NB4 (cell line): ENCODE data around the gene UBA7.

Experiments used
- DNase-seq: peaks from one replicate; pipeline ENCODE4 v3.0.0; 2010; ENCODE audit warnings: low read depth
- H3K4me3 ChIP-seq: one replicate; pipeline ENCODE4 v1.5.1; 2011; ENCODE audit warnings: mild to moderate bottlenecking, low read depth, low read length, moderate library complexity
- MYC ChIP-seq: IDR thresholded peaks from 2 replicates; pipeline ENCODE4 v1.6.1; 2011; ENCODE audit warnings: low read depth, low read length
- POLR2A ChIP-seq: IDR thresholded peaks from 2 replicates; pipeline ENCODE4 v1.6.1; 2011; ENCODE audit warnings: mild to moderate bottlenecking; ENCODE audit not compliant: insufficient read length; ENCODE audit errors: extremely low read depth
- TF ChIP-seq, protein P1 (sequence below): IDR thresholded peaks from 2 replicates; pipeline ENCODE4 v1.6.1; 2011; ENCODE audit warnings: low read depth, low read length
- TF ChIP-seq, protein P2 (sequence below): IDR thresholded peaks from one replicate; pipeline ENCODE4 v1.5.1; 2012; ENCODE audit warnings: low read depth, low read length

UBA7 gene

GRCh38 chr3:49794431-49794830, 19.3 kb downstream of the UBA7 start:
- TF ChIP-seq POLR2A: no peak
- TF ChIP-seq, protein P1, sequence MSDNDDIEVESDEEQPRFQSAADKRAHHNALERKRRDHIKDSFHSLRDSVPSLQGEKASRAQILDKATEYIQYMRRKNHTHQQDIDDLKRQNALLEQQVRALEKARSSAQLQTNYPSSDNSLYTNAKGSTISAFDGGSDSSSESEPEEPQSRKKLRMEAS: no peak
- TF ChIP-seq MYC: no peak
- TF ChIP-seq, protein P2, sequence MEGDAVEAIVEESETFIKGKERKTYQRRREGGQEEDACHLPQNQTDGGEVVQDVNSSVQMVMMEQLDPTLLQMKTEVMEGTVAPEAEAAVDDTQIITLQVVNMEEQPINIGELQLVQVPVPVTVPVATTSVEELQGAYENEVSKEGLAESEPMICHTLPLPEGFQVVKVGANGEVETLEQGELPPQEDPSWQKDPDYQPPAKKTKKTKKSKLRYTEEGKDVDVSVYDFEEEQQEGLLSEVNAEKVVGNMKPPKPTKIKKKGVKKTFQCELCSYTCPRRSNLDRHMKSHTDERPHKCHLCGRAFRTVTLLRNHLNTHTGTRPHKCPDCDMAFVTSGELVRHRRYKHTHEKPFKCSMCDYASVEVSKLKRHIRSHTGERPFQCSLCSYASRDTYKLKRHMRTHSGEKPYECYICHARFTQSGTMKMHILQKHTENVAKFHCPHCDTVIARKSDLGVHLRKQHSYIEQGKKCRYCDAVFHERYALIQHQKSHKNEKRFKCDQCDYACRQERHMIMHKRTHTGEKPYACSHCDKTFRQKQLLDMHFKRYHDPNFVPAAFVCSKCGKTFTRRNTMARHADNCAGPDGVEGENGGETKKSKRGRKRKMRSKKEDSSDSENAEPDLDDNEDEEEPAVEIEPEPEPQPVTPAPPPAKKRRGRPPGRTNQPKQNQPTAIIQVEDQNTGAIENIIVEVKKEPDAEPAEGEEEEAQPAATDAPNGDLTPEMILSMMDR: no peak
- DNase-seq: no peak

DNA sequence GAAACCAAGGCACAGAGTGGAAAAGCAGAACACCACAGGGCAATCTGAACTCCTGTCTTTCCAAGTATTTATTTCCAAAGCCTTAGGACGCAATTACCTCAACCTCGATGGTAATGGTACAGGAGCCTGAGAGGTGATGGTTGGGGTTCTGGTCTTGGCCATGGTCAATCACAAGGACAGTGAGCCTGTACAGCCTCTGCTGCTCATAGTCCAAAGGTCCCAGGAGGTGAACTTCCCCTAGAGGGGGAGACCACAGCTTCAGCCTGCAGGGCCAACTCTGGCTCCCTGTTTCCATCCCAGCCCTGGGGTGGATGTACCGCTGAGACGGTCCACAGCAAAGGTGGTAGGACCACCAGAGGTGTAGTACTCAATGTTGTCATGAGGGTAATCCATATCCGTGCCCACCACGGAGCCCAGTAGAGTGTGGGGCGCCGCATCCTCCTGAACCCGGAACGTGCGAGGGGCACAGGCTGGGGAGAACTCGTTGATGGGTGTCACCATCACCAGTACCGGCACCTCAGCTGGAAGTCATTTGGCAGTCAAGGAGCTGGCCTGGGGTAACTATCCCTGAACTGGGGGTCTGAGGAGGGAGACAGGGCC, 20.2 kb downstream of the UBA7 start:
- no peak overlapping the region for H3K4me3 ChIP-seq
- TF ChIP-seq POLR2A (no peak), MYC (no peak)
- TF ChIP-seq, protein P2: no peak
- TF ChIP-seq, protein P1: no peak
- DNase-seq: no peak

More at GRCh38 chr3:49794431-49794830, 19.3 kb downstream of the UBA7 start:
- H3K4me3 ChIP-seq: no peak overlapping the region

- no peak overlapping the region for H3K4me3 ChIP-seq
- TF ChIP-seq, protein P2: no peak
- TF ChIP-seq, protein P1: no peak
- TF ChIP-seq POLR2A (no peak), MYC (no peak)
- no peak for DNase-seq
Observed at GRCh38 chr3:49792371-49793150, 21.2 kb downstream of the UBA7 start.

- TF ChIP-seq, protein P1: no peak
- TF ChIP-seq, protein P2: no peak
- TF ChIP-seq MYC: no peak
- no peak for TF ChIP-seq POLR2A
- no peak for DNase-seq
- no peak overlapping the region for H3K4me3 ChIP-seq
Observed at GRCh38 chr3:49791571-49791970, 22.2 kb downstream of the UBA7 start.

GRCh38 chr3:49790626-49791411, 22.9 kb downstream of the UBA7 start:
- no peak overlapping the region for H3K4me3 ChIP-seq
- TF ChIP-seq POLR2A (no peak), MYC (no peak)
- TF ChIP-seq, protein P1: no peak
- TF ChIP-seq, protein P2: no peak
- no peak for DNase-seq
